KBM-7 (cell line): Measurements from ENCODE around the gene ACTA1.
A peak's percentile ranks its signal among the peaks of the same experiment; 100 is the strongest.
"Not testable (repeated sequence)": the region's sequence is repeated elsewhere in the genome, so short reads cannot be mapped to it uniquely, and the experiment has no call there.

ENCODE experiments used
- DNase-seq: peaks from one replicate; pipeline ENCODE4 v3.0.0-alpha.2; 2015
- in situ Hi-C: fragments of 300-500 bp; cut with MboI; formaldehyde crosslinking; loops from 2 replicates; pipeline ENCODE4 v1.14.3; 2020; ENCODE audit warnings: low sequenced_read_pairs, low pct_unique_long_range_greater_than_20kb, mixed read lengths

ACTA1 gene

DNA sequence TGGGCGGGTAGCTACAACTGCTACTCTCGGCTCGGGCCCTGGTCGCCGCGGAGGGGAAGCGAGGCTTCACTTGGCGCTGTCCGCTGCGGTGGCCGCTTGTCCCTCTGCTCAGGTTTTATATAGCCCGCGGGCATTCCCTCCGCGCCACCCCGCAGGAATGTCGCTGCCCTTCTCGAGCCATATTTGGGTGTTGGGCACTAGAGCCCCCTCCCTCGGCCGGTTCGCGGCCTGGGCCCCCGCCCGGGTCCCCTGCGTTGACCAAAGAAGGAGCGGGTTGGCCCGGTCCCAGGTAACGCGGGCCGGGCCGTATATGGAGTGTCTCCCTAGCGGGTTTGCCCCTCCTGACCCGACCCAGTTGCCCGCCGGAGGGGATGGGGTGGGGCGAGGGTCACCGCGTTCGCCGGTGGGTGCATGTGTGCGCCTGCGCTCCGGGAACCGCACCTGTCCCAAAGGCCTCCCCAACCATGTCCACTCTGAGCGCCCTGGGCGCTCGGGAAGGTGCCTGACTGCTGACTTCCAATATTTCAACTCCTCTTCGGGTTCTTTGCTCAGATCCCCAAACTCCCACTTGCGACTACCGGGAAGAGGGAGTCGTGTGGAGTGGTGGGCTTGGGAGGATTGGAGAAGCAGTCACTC, at the start of gene ACTA1:
ACTA1 (minus strand) TSS at position 90 of the 636 bp plus-strand sequence. CDS start 979 bp downstream, outside the sequence.
- in situ Hi-C loops = no loop called here
- no peak for DNase-seq

- in situ Hi-C loops = no loop called here
- DNase-seq = no peak
These were observed 48.6 kb upstream of the ACTA1 start for GRCh38 chr1:229482511-229482910.

DNA sequence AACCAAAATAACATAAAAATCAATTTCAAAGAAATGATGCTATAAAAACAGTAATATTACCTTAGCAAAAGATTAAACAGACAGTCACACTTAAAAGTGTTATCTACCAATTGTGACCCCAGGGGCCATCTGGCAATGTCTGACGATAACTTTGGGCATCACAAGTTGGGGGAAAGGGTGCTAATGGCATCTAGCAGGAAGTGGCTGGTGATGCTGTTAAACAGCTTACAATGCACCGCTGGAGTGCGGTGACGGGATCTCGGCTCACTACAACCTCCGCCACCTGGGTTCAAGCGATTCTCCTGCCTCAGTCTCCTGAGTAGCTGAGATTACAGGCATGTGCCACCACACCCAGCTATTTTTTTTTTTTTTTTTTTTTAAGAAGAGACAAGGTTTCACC, 46.6 kb upstream of the ACTA1 start:
- in situ Hi-C loops = no loop called here
- DNase-seq = no peak

- in situ Hi-C loops = no loop called here
- DNase-seq = peak; percentile 54
These were observed 45.9 kb upstream of the ACTA1 start for GRCh38 chr1:229479660-229480399.

- no peak for DNase-seq
- in situ Hi-C loops = no loop called here
These were observed 45.0 kb upstream of the ACTA1 start for GRCh38 chr1:229478852-229479251.

- DNase-seq, in situ Hi-C loops: not testable (repeated sequence)
These were observed 42.0 kb upstream of the ACTA1 start for GRCh38 chr1:229475859-229476258.

DNA sequence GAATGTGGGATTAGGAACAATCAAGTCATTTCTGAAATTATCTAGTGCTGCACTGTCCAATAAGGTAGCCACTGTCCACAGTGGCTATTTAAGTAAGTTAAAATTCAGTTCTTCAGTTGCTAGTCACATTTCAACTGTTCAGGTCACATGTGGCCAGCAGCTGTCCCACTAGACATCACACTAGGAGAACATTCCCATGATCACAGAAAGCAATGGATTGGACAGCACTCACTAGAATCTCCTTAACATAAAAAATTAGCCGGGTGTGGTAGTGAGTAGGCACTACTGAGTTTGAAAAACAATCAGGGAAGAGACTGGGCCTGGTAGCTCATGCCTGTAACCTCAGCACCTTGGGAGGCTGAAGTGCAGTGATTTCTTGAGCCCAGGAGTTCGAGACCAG, 40.6 kb upstream of the ACTA1 start:
- in situ Hi-C loops = loop anchor here (25.0 kb wide), 1 partner anchor 212 kb away; the partner anchor contains the start of gene RAB4A

DNA sequence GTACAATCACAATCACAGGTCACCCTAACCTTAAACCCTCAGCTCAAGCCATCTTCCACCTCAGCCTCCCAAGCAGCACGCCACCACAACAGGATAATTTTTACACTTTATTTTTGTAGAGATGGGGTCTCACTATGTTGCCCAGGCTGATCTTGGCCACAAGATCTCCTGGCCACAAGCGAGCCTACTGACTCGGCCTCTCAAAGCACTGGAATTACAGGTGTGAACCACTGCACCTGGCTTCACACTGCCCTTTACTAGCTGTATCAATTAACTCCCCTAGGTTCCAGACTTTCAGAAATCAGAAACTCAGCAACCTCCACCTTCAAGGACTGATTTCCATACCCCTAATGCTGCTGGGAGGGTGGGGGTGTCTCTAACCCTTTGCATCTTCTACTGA, 37.3 kb upstream of the ACTA1 start:
- in situ Hi-C loops = loop anchor here (25.0 kb wide), 1 partner anchor 209 kb away; the partner anchor contains the start of gene RAB4A
- no peak for DNase-seq

More for the DNA sequence above, 40.6 kb upstream of the ACTA1 start:
- DNase-seq = no peak

DNA sequence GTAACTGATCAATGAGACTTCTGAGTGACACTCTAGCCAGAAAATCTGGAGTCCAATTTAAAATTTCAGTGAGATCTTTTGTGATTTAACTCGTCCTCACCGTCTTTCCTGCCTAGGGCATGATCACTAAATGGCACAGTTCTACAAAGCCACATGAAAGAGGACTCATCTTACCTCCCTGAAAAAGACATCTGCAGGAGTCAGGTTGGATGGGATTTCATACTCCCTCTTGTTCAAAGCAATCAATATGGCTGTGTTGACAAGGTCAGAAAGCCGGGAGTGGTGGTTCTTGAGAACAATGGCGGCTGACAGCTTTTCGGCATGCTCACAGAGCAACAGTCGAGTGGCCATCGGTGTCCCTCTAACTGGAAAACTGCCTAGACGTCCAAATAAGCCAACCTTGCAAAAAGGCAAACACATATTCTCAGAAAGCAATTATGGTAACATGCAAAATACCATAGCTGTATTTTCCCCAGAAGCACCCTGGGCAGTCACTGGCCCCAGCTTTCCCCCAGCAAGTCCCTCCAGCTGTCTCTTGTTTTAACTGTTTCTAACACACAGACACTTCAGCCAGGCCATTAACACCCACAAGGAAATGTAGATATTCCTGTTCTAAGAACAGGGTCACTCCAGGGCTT, 36.6 kb upstream of the ACTA1 start:
- DNase-seq = no peak
- in situ Hi-C loops = loop anchor here (25.0 kb wide), 1 partner anchor 208 kb away; the partner anchor contains the start of gene RAB4A

DNA sequence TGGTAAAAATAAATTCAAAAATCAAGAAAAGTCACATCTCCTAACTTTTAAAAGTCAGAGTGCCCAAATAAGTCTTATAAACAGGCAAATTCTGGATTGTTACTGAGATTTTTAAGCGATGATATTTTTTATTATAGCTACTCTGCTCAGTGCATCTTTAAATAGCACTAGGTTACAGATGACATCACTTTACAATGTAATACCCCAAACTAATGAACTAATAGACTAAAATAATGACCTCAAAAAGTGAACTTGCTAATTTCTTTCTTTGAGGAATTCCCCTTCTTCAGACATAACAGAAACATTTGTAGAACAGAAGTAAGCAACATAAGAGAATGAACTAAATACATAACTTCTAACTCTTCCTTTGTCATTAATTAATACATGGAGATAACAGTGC, 33.0 kb upstream of the ACTA1 start:
- DNase-seq = no peak

DNA sequence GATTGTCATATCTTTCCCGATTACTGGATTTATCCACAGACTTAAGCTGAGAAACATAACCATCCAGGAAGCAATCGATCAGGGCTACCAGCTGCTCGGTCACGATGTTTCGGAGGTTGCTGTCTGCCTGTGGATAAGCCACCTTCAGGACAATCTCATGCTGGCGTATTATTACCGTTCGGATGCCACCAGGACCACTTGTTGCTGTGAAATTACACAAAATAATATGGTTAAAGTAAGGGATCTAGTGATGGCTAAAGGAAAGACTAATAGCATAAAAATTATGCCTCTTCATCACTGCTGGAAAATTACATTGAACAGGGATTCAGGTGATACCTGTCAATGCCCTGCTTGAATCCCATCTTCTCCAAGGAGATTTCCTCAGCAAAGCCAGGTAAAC, 30.8 kb upstream of the ACTA1 start:
- in situ Hi-C loops = loop anchor here (25.0 kb wide), 1 partner anchor 202 kb away; the partner anchor contains the start of gene RAB4A

More for the DNA sequence above, 33.0 kb upstream of the ACTA1 start:
- in situ Hi-C loops = loop anchor here (25.0 kb wide), 1 partner anchor 205 kb away; the partner anchor contains the start of gene RAB4A

DNA sequence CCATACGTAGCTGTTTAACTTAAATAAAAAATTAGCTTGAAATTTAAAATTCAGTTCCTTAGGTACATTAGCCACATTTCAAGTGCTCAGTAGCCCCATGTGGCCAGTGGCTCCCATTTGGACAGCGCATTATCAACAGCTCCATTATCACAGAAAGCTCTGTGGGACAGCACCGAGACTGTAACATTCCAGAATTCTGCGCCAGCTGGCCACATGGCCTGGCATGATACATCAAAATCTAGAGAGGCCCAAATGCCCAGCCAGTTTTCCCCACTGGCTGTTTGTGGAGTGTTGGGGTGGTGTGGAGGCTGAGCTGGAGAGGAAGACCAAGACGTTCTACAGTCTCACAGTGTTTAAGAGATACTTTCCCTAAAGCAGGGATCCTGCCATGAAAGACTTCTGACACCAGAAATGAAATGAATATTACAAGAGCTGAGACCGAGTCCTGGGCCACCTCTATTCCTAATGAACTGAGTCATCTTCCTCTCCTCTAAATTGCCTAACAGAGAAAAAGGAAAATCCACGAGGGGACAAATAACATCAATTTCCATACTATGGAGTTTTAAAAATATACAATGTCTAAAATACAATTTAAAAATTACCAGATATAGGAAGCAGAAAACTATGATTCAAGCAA, 27.3 kb upstream of the ACTA1 start:
- DNase-seq = no peak
- in situ Hi-C loops = loop anchor here (25.0 kb wide), 1 partner anchor 199 kb away; the partner anchor contains the start of gene RAB4A

More for the DNA sequence above, 30.8 kb upstream of the ACTA1 start:
- no peak for DNase-seq

DNA sequence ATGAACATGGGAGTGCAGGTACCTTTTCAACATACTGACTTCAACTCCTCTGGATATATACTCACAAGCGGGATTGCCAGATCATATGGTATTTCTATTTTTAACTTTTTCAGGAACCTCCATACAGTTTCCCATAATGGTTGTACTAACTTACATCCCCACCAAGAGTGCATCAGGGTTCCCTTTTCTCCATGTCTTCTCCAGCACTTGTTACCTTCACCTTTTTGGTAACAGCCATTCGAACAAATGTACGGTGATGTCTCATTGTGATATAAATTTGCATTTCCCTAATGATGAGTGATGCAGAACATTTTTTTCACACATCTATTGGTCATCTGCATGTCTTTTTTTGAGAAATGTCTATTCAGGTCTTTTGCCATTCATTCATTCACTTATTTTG, 25.9 kb upstream of the ACTA1 start:
- in situ Hi-C loops = loop anchor here (25.0 kb wide), 1 partner anchor 198 kb away; the partner anchor contains the start of gene RAB4A
- DNase-seq = no peak

- in situ Hi-C loops = loop anchor here (25.0 kb wide), 1 partner anchor 195 kb away; the partner anchor contains the start of gene RAB4A
- no peak for DNase-seq
These were observed 23.5 kb upstream of the ACTA1 start for GRCh38 chr1:229457436-229457835.

DNA sequence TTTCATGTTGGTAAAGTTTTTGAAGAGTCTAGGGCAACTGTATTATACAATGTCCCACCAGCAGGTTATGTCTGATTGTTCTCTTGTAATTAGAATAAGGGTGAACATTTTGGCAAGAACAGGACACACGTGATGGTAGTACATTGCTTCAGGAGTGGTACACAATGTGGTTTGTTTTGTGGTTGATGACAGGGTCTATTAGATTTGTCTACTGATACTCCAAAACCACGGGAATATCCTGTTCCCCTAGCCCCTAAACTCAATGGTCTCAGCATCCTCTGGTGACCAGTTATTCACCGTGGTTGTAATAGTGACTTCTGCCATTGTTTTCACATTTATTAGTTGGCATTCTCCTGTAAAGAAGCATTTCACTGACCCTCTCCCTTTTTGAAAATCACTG, 22.1 kb upstream of the ACTA1 start:
- DNase-seq = no peak
- in situ Hi-C loops = loop anchor here (25.0 kb wide), 1 partner anchor 194 kb away; the partner anchor contains the start of gene RAB4A

DNA sequence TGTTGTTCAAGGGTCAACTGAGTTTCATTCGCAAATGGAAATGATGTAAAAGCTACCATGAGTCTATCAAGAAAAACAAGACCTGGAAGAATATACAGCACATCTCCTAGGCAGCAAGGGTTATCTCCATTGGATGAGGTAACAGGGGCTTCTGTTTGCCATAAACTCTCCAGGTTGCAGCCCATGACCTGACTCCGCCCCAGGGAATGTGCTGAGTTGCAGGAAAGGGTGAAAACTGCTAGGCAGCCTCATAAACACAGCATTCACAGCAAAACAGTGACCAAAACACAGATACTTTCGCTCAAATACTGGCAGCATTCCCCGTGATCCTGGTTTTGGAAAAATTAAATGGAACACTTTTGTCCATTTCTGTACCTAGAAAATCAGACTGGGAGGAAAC, 20.2 kb upstream of the ACTA1 start:
- in situ Hi-C loops = loop anchor here (25.0 kb wide), 1 partner anchor 192 kb away; the partner anchor contains the start of gene RAB4A
- DNase-seq = no peak

- DNase-seq = peak; percentile 14
- in situ Hi-C loops = loop anchor here (25.0 kb wide), 1 partner anchor 191 kb away; the partner anchor contains the start of gene RAB4A
These were observed 19.3 kb upstream of the ACTA1 start for GRCh38 chr1:229452956-229453801.

DNA sequence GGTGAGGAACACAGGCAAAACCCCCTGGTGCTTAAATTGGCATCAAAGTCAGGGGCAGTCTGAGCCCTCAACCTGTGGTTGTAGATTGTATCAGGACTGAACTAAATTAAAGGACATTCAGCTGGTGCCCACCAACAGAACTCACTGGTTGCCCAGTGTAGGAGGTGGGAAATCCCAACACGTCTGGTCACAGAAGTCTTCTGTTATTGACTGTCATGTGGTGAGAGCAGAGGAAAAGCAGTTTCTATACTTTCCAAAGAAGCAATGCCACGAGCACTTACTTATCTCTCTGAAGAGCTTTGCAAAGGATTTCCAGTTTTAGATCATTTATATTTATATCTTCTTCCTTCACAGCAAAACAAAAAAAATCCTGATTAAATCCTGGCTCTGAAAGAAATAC, 15.0 kb upstream of the ACTA1 start:
- no peak for DNase-seq
- in situ Hi-C loops = no loop called here
